Body of pancreas (tissue), 4 donors: ENCODE measurements around the gene LCAT. TPM values are rescaled to one million over a fixed set of nuclear protein-coding genes. Genes with fewer than 3 reads are reported as not detected.

Source experiments
- ATAC-seq: fragments of 150-250 bp; one replicate; pipeline ENCODE4 v1.9.1; 2016
- DNase-seq, 4 donors: peaks; one replicate each; pipeline ENCODE4 v3.0.0-alpha.2; 2019
- H3K27ac ChIP-seq, 4 donors: fragments of 200-600 bp; sonication (generic); 1 replicate in 3 of 4; 2 replicates in 1 of 4; pipeline versions ENCODE4 v1.5.1 to v1.6.1; 2016 to 2019; ENCODE audit warnings: mild to moderate bottlenecking in 1 of 4, mixed read lengths in 1 of 4, moderate library complexity in 1 of 4
- H3K27me3 ChIP-seq, 2 donors: fragments of 200-600 bp; sonication (generic); one replicate each; pipeline ENCODE4 v1.6.0; 2016; ENCODE audit warnings: mild to moderate bottlenecking in 1 of 2
- H3K36me3 ChIP-seq, 2 donors: fragments of 200-600 bp; sonication (generic); replicated peaks in 1 of 2; 2 replicates each; pipeline ENCODE4 v1.5.1; 2016; ENCODE audit warnings: low read depth in 2 of 2; ENCODE audit not compliant: insufficient read depth in 1 of 2
- H3K4me1 ChIP-seq: fragments of 200-600 bp; sonication (generic); one replicate; pipeline ENCODE4 v1.6.0; 2016
- H3K4me3 ChIP-seq, 2 donors: fragments of 200-600 bp; sonication (generic); 1 replicate in 1 of 2; 2 replicates in 1 of 2; pipeline ENCODE4 v1.5.1; 2016 to 2019
- H3K9me3 ChIP-seq, 3 donors: fragments of 200-600 bp; sonication (generic); 1 replicate in 2 of 3; 2 replicates in 1 of 3; pipeline ENCODE4 v1.5.1; 2016
- POLR2A ChIP-seq, 3 donors: fragments of 450-650 bp; IDR thresholded peaks; one replicate each; pipeline ENCODE4 v1.6.1; 2016; ENCODE audit warnings: antibody characterized with exemption in 3 of 3, mild to moderate bottlenecking in 2 of 3
- WGBS, 2 donors: methylation state at CpG; one replicate each; pipeline ENCODE4 v1.1.5; 2017; 5-methylcytosine and 5-hydroxymethylcytosine counted together
- intact Hi-C: fragments of 100-400 bp; cut with DNase I; formaldehyde crosslinking; loops from one replicate; pipeline ENCODE4 v1.15.1; 2023
- total RNA-seq, 2 donors: library from RNA; depleted of rRNA; stranded (reverse); fragments of >200 nt; gene quantifications; one replicate each; pipeline ENCODE4 v1.1.0, GENCODE V29; 2016
- TF ChIP-seq, protein P1 (sequence below), 7 experiments: fragments of 450-650 bp in 4 of 7; fragments of 200-600 bp in 3 of 7; sonication (generic) in 3 of 7; IDR thresholded peaks; one replicate each; pipeline ENCODE4 v1.5.1; 2016 to 2019; ENCODE audit warnings: antibody characterized with exemption in 7 of 7

Gene LCAT
- total RNA-seq, 2 donors from 2014 or later = 7.5 to 17.8 TPM

- H3K27ac ChIP-seq = no peak overlapping the region
- intact Hi-C loops = no loop called here
Observed at GRCh38 chr16:67954421-67955196, 10.7 kb upstream of the LCAT start.

GRCh38 chr16:67953641-67954375 is 9.9 kb upstream of the LCAT start:
- Histone ChIP-seq H3K36me3 (peaks cover 0 to 12% of the 10 kb centered on the region in 2 donors), H3K9me3 (no peaks in the 10 kb centered on the region), H3K4me3 (no peak overlapping the region), H3K4me1 (no peaks in the 10 kb centered on the region), H3K27ac (no peak overlapping the region), H3K27me3 (no peaks in the 10 kb centered on the region)
- no peak for TF ChIP-seq POLR2A (IDR thresholded peaks at IDR 0.05)
- TF ChIP-seq, protein P1, sequence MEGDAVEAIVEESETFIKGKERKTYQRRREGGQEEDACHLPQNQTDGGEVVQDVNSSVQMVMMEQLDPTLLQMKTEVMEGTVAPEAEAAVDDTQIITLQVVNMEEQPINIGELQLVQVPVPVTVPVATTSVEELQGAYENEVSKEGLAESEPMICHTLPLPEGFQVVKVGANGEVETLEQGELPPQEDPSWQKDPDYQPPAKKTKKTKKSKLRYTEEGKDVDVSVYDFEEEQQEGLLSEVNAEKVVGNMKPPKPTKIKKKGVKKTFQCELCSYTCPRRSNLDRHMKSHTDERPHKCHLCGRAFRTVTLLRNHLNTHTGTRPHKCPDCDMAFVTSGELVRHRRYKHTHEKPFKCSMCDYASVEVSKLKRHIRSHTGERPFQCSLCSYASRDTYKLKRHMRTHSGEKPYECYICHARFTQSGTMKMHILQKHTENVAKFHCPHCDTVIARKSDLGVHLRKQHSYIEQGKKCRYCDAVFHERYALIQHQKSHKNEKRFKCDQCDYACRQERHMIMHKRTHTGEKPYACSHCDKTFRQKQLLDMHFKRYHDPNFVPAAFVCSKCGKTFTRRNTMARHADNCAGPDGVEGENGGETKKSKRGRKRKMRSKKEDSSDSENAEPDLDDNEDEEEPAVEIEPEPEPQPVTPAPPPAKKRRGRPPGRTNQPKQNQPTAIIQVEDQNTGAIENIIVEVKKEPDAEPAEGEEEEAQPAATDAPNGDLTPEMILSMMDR (IDR thresholded peaks at IDR 0.05) = no peak
- WGBS, 2 donors = 78 to 86% methylated on average over 8 of the region's 8 CpGs
- DNase-seq (no peak), ATAC-seq (no peak)
- intact Hi-C loops = no loop called here

More at GRCh38 chr16:67954421-67955196, 10.7 kb upstream of the LCAT start:
- H3K4me1 ChIP-seq = no peaks in the 10 kb centered on the region
- H3K9me3 ChIP-seq = no peaks in the 10 kb centered on the region
- H3K36me3 ChIP-seq = peaks cover 0 to 12% of the 10 kb centered on the region in 2 donors
- ATAC-seq (no peak), DNase-seq (no peak)
- WGBS, 2 donors = 82 to 87% methylated on average over 4 to 10 of the region's 10 CpGs
- no peaks in the 10 kb centered on the region for H3K27me3 ChIP-seq
- no peak overlapping the region for H3K4me3 ChIP-seq
- no peak for TF ChIP-seq POLR2A (IDR thresholded peaks at IDR 0.05)
- TF ChIP-seq, protein P1 (IDR thresholded peaks at IDR 0.05) = no peak

DNA sequence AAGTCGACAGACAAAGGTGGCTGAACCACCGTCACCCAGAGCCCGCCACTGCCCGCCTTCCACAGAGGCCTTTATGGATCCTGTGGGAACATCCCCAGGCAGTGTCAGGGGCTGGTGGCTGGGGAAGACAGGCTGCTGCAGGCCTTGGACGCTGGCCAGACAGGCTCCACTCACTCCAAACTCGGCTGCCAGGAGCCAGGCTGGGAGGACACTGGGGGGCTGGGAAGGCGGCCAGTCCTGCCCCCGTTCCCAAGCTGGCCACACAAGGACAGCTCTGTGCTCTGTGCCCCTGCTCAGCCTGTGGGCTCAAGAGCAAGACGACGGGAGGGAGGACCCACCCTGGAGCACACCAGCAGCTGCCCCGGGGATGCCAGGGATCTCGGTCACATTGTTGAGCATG is 7.6 kb upstream of the LCAT start:
- TF ChIP-seq POLR2A (IDR thresholded peaks at IDR 0.05) = no peak
- TF ChIP-seq, protein P1 (IDR thresholded peaks at IDR 0.05) = no peak
- 73 to 100% methylated on average over 2 to 12 of the region's 12 CpGs for WGBS, 2 donors

DNA sequence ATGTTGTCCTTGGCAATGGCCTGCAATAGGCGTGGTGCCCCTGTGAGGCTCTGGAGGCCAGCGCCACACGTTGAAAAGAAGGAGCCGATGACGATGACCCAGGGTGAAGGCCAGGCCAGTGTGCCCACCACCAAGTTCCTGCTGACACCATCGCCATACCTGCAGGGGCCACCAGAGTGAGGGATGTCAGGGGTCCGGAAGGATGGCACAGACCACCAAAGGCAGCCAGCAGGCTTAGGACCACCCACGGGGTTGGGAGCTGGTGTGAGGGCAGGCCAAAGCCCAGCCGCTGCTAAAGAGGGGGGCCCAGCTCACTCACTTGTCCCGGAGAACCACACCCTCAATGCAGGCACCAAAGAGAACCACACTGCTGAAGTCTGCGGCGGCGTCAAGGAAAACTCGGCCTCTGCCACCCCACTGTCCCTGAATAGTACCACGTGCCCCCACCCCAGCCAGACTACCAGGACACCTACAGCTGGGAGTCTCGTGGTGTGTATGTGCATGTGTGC is 6.5 kb upstream of the LCAT start:
- H3K4me3 ChIP-seq = no peak overlapping the region
- ATAC-seq (no peak), DNase-seq (no peak)
- WGBS, 2 donors = 87 to 91% methylated on average over 7 to 16 of the region's 16 CpGs
- TF ChIP-seq, protein P1 (IDR thresholded peaks at IDR 0.05) = no peak
- TF ChIP-seq POLR2A (IDR thresholded peaks at IDR 0.05) = no peak
- H3K9me3 ChIP-seq = no peaks in the 10 kb centered on the region
- H3K4me1 ChIP-seq = no peaks in the 10 kb centered on the region
- H3K27ac ChIP-seq = no peak overlapping the region
- peaks cover 0 to 21% of the 10 kb centered on the region in 2 donors for H3K36me3 ChIP-seq
- no peaks in the 10 kb centered on the region for H3K27me3 ChIP-seq
- intact Hi-C loops = no loop called here

More for the DNA sequence above, 7.6 kb upstream of the LCAT start:
- Histone ChIP-seq H3K27me3 (no peaks in the 10 kb centered on the region), H3K4me3 (no peak overlapping the region), H3K27ac (no peak overlapping the region), H3K36me3 (peaks cover 0 to 17% of the 10 kb centered on the region in 2 donors), H3K4me1 (no peaks in the 10 kb centered on the region), H3K9me3 (no peaks in the 10 kb centered on the region)
- ATAC-seq (no peak), DNase-seq (peak in 2 of 4 donors; percentile 15 to 36)
- intact Hi-C loops = no loop called here
